A549 (cell line): ENCODE data around the gene BICRAL. TPM values are rescaled to one million over a fixed set of nuclear protein-coding genes. Genes with fewer than 3 reads are reported as not detected.

ENCODE experiments used
- ATAC-seq, 2 experiments: fragments of 200-7000 bp in 1 of 2; fragments of >200 bp in 1 of 2; cut with Nextera tagmentation in 1 of 2; cut with Tn5 transposase in 1 of 2; 3 replicates each; pipeline versions ENCODE4 v1.8.0 to v1.9.1; 2018 to 2020; ENCODE audit warnings: mild to moderate bottlenecking in 1 of 2, moderate library complexity in 1 of 2
- CTCF ChIA-PET: fragments of 300-600 bp; sonication (Branson Sonifier 250); formaldehyde crosslinking; extraction: SDS; loops from one replicate; lab custom pipeline; 2021; ENCODE audit warnings: antibody characterized with exemption, inconsistent platforms; lab: Yijun Ruan, JAX
- POLR2A ChIA-PET: fragments of 350-600 bp; formaldehyde crosslinking; extraction: SDS; loops from one replicate; lab custom pipeline; 2021; ENCODE audit warnings: antibody characterized with exemption, inconsistent platforms; lab: Yijun Ruan, JAX
- DNase-seq, 2 experiments: peaks; one replicate each; pipeline versions ENCODE4 v3.0.0 to v3.0.0-alpha.2; 2011 to 2016; ENCODE audit warnings: low read depth in 1 of 2, low spot score in 1 of 2
- FAIRE-seq: peaks from 2 replicates; lab custom pipeline; 2011; peaks lifted over from hg19 to GRCh38; lab: Jason Lieb, UNC
- H3K27ac ChIP-seq, 2 experiments: fragments of >200 bp; sonication (Bioruptor Twin); formaldehyde crosslinking; 3 replicates each; pipeline ENCODE4 v1.5.1; 2016 to 2017
- H3K4me1 ChIP-seq: fragments of >200 bp; sonication (Bioruptor Twin); formaldehyde crosslinking; 3 replicates; pipeline ENCODE4 v1.6.1; 2016
- H3K4me2 ChIP-seq: fragments of >200 bp; sonication (Bioruptor Twin); formaldehyde crosslinking; 3 replicates; pipeline ENCODE4 v1.6.1; 2016
- H3K4me3 ChIP-seq: fragments of >200 bp; sonication (Bioruptor Twin); formaldehyde crosslinking; 3 replicates; pipeline ENCODE4 v1.5.1; 2016
- H3K9me3 ChIP-seq: fragments of >200 bp; sonication (Bioruptor Twin); formaldehyde crosslinking; 3 replicates; pipeline ENCODE4 v1.6.1; 2016
- CBX2 ChIP-seq: fragments of 200-600 bp; sonication (generic); IDR thresholded peaks from 2 replicates; pipeline ENCODE4 v1.6.1; 2016; ENCODE audit warnings: low read depth, mild to moderate bottlenecking, borderline replicate concordance
- CEBPB ChIP-seq, 2 experiments: fragments of >200 bp in 1 of 2; sonication (Bioruptor Twin) in 1 of 2; formaldehyde crosslinking in 1 of 2; IDR thresholded peaks; 2 replicates each; pipeline ENCODE4 v1.6.1; 2012 to 2016
- CHD2 ChIP-seq: fragments of 150-350 bp; IDR thresholded peaks from 2 replicates; pipeline ENCODE4 v1.6.1; 2014; ENCODE audit warnings: low read length; ENCODE audit not compliant: partially characterized antibody
- CHD4 ChIP-seq: fragments of 200-600 bp; sonication (generic); IDR thresholded peaks from 2 replicates; pipeline ENCODE4 v1.6.1; 2016; ENCODE audit warnings: antibody characterized with exemption, mild to moderate bottlenecking, borderline replicate concordance
- EHF ChIP-seq: fragments of 250-450 bp; sonication (Bioruptor Pico); IDR thresholded peaks from 2 replicates; pipeline ENCODE4 v1.5.0; 2020; ENCODE audit warnings: mild to moderate bottlenecking
- EHMT2 ChIP-seq: fragments of 200-600 bp; sonication (generic); IDR thresholded peaks from 2 replicates; pipeline ENCODE4 v1.6.1; 2016; ENCODE audit warnings: antibody characterized with exemption, low read depth, mild to moderate bottlenecking, moderate library complexity
- ESRRA ChIP-seq: fragments of 150-350 bp; IDR thresholded peaks from 2 replicates; pipeline ENCODE4 v1.6.1; 2014; ENCODE audit warnings: mild to moderate bottlenecking, low read length, borderline replicate concordance
- FOXS1 ChIP-seq: fragments of 250-450 bp; sonication (Bioruptor Pico); IDR thresholded peaks from 2 replicates; pipeline ENCODE4 v1.5.0; 2020; ENCODE audit warnings: mild to moderate bottlenecking, moderate library complexity
- HDAC2 ChIP-seq: fragments of 200-600 bp; sonication (generic); IDR thresholded peaks from 2 replicates; pipeline ENCODE4 v1.6.1; 2016
- HOXA7 ChIP-seq: fragments of 250-450 bp; sonication (Bioruptor Pico); IDR thresholded peaks from 2 replicates; pipeline ENCODE4 v1.5.0; 2020; ENCODE audit warnings: mild to moderate bottlenecking, moderate library complexity
- HOXB5 ChIP-seq: fragments of 250-450 bp; sonication (Bioruptor Pico); IDR thresholded peaks from 2 replicates; pipeline ENCODE4 v1.5.0; 2020; ENCODE audit warnings: mild to moderate bottlenecking, moderate library complexity
- MYC ChIP-seq: IDR thresholded peaks from 2 replicates; pipeline ENCODE4 v1.6.1; 2012; ENCODE audit warnings: mild to moderate bottlenecking, inconsistent platforms, low read length, improper control_type of control experiment, borderline replicate concordance
- NR3C1 ChIP-seq: fragments of >200 bp; sonication (Bioruptor Twin); formaldehyde crosslinking; IDR thresholded peaks from 3 replicates; pipeline ENCODE4 v1.6.1; 2017
- RAD21 ChIP-seq, 2 experiments: fragments of >200 bp in 1 of 2; sonication (Bioruptor Twin) in 1 of 2; formaldehyde crosslinking in 1 of 2; IDR thresholded peaks in 1 of 2; conservative IDR thresholded peaks in 1 of 2; 2 replicates in 1 of 2; 3 replicates in 1 of 2; pipeline ENCODE4 v1.6.1; 2012 to 2018; ENCODE audit warnings: inconsistent platforms in 1 of 2
- RARB ChIP-seq: fragments of 250-450 bp; sonication (Bioruptor Pico); IDR thresholded peaks from 2 replicates; pipeline ENCODE4 v1.8.0; 2021; ENCODE audit warnings: mild to moderate bottlenecking, moderate library complexity
- RCOR1 ChIP-seq: fragments of 150-350 bp; IDR thresholded peaks from 2 replicates; pipeline ENCODE4 v1.6.1; 2014; ENCODE audit warnings: antibody characterized with exemption, low read length, low read depth
- RFX5 ChIP-seq: fragments of 450-650 bp; IDR thresholded peaks from 2 replicates; pipeline ENCODE4 v1.7.1; 2014; ENCODE audit warnings: antibody characterized with exemption, mild to moderate bottlenecking, moderate library complexity
- WGBS: methylation state at CpG from one replicate; pipeline ENCODE4 v1.1.6; 2017; ENCODE audit errors: missing lambda C conversion rate; 5-methylcytosine and 5-hydroxymethylcytosine counted together
- polyA plus RNA-seq, 4 experiments: library from polyadenylated mRNA; depleted of rRNA in 3 of 4; stranded (reverse); fragments of >200 nt; fragmentation: RNase III in 1 of 4; extraction: RNeasy Plus Mini Kit Qiagen cat#74134 plus additional on column Dnase treatment in 1 of 4; gene quantifications; 2 replicates in 3 of 4; 3 replicates in 1 of 4; pipeline ENCODE4 v1.2.3, GENCODE V29; 2011 to 2017
- TF ChIP-seq, protein P1 (sequence below): IDR thresholded peaks from 2 replicates; pipeline ENCODE4 v1.6.1; 2012
- TF ChIP-seq, protein P2 (sequence below): fragments of 200-600 bp; sonication (generic); IDR thresholded peaks from 2 replicates; pipeline ENCODE4 v1.6.1; 2016; ENCODE audit warnings: antibody characterized with exemption, mild to moderate bottlenecking, moderate library complexity
- TF ChIP-seq, protein P3 (sequence below): fragments of 450-650 bp; IDR thresholded peaks from 2 replicates; pipeline ENCODE4 v1.6.1; 2014; ENCODE audit warnings: antibody characterized with exemption

The BICRAL gene
- polyA plus RNA-seq, 2 of the 4 experiments (the other 2 are of a cell fraction) = 3.3 to 8.6 TPM

DNA sequence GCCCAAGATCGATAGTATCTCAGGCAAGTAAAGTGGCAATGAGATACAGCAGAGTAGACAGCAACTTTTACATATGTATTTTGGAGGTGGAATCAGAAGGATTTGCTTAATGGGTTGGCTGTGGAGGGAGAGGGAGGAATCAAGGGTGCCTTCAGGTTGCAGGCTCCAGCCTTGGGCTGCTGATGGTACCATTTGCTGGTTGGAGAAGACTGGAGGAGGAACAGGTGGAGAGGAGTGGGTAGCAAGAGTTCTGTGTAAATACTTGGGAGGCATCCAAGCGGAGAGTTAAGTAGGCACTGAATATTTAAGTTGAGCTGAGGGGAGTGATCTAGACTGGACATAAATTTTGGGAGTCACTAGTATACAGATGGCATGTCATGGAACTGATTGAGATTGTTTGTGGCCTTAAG, 5.2 kb downstream of the BICRAL start:
- H3K4me1 ChIP-seq = 0 out of 3 replicates have a peak, but pooled peaks cover 7% of the 10 kb centered on the region
- no peak overlapping the region for H3K4me2 ChIP-seq
- TF ChIP-seq CHD4 (no peak), RAD21 (conservative IDR thresholded peaks at IDR 0.05 in 1 of 2, IDR thresholded peaks at IDR 0.05 in 1 of 2) (no peak), MYC (no peak), RFX5 (no peak), CHD2 (no peak), HOXB5 (CRISPR knock-in tag) (no peak), EHMT2 (no peak), EHF (CRISPR knock-in tag) (no peak), ESRRA (no peak)
- TF ChIP-seq, protein P1, sequence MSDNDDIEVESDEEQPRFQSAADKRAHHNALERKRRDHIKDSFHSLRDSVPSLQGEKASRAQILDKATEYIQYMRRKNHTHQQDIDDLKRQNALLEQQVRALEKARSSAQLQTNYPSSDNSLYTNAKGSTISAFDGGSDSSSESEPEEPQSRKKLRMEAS = no peak
- TF ChIP-seq, protein P2, sequence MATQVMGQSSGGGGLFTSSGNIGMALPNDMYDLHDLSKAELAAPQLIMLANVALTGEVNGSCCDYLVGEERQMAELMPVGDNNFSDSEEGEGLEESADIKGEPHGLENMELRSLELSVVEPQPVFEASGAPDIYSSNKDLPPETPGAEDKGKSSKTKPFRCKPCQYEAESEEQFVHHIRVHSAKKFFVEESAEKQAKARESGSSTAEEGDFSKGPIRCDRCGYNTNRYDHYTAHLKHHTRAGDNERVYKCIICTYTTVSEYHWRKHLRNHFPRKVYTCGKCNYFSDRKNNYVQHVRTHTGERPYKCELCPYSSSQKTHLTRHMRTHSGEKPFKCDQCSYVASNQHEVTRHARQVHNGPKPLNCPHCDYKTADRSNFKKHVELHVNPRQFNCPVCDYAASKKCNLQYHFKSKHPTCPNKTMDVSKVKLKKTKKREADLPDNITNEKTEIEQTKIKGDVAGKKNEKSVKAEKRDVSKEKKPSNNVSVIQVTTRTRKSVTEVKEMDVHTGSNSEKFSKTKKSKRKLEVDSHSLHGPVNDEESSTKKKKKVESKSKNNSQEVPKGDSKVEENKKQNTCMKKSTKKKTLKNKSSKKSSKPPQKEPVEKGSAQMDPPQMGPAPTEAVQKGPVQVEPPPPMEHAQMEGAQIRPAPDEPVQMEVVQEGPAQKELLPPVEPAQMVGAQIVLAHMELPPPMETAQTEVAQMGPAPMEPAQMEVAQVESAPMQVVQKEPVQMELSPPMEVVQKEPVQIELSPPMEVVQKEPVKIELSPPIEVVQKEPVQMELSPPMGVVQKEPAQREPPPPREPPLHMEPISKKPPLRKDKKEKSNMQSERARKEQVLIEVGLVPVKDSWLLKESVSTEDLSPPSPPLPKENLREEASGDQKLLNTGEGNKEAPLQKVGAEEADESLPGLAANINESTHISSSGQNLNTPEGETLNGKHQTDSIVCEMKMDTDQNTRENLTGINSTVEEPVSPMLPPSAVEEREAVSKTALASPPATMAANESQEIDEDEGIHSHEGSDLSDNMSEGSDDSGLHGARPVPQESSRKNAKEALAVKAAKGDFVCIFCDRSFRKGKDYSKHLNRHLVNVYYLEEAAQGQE = no peak
- ChIA-PET POLR2A (interaction anchor here (0.6 to 1.1 kb wide), 2 partner anchors 34 to 45 kb away, joined by 3 read pairs; no protein-coding TSS in a partner anchor), CTCF (no interaction called here)
- DNase-seq (no peak), FAIRE-seq (no peak), ATAC-seq (no peak)
- no peak overlapping the region for H3K4me3 ChIP-seq
- no peak overlapping the region for H3K27ac ChIP-seq
- WGBS = 84% methylated on average over 2 of the region's 2 CpGs
- no peaks in the 10 kb centered on the region for H3K9me3 ChIP-seq

GRCh38 chr6:42788671-42789070, 6.8 kb downstream of the BICRAL start:
- H3K9me3 ChIP-seq = no peaks in the 10 kb centered on the region
- no peak for ATAC-seq
- TF ChIP-seq FOXS1 (CRISPR knock-in tag) (no peak), HDAC2 (no peak)
- ChIA-PET CTCF (no interaction called here), POLR2A (interaction anchor here (0.9 to 1.0 kb wide), 2 partner anchors 42 to 43 kb away, joined by 4 to 6 read pairs; partner anchors contain the start of gene TBCC)
- no peak for FAIRE-seq
- no peak overlapping the region for H3K27ac ChIP-seq
- no peak for DNase-seq
- WGBS = 92% methylated on average over 4 of the region's 4 CpGs
- no peak overlapping the region for H3K4me3 ChIP-seq
- H3K4me2 ChIP-seq = no peak overlapping the region
- H3K4me1 ChIP-seq = 0 out of 3 replicates have a peak, but pooled peaks cover 7% of the 10 kb centered on the region

GRCh38 chr6:42790549-42791181, 8.8 kb downstream of the BICRAL start:
- peak in 1 of 2 experiments; percentile 40; a peak in 2 of 6 replicates for ATAC-seq
- 91% methylated on average over 5 of the region's 5 CpGs for WGBS
- 0 out of 3 replicates have a peak, but pooled peaks cover 7% of the 10 kb centered on the region for H3K4me1 ChIP-seq
- DNase-seq = no peak
- H3K4me2 ChIP-seq = no peak overlapping the region
- TF ChIP-seq NR3C1 (no peak), CEBPB (IDR thresholded peaks at IDR 0.05) (no peak), CBX2 (no peak), HOXA7 (CRISPR knock-in tag) (no peak), RARB (no peak), RCOR1 (no peak)
- TF ChIP-seq, protein P3, sequence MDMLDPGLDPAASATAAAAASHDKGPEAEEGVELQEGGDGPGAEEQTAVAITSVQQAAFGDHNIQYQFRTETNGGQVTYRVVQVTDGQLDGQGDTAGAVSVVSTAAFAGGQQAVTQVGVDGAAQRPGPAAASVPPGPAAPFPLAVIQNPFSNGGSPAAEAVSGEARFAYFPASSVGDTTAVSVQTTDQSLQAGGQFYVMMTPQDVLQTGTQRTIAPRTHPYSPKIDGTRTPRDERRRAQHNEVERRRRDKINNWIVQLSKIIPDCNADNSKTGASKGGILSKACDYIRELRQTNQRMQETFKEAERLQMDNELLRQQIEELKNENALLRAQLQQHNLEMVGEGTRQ = no peak
- H3K4me3 ChIP-seq = no peak overlapping the region
- no peak overlapping the region for H3K27ac ChIP-seq
- ChIA-PET POLR2A (interaction anchor here (1.0 to 1.1 kb wide), 2 partner anchors 8 to 44 kb away, joined by 4 to 5 read pairs; partner anchors contain the start of genes BICRAL and TBCC), CTCF (no interaction called here)
- FAIRE-seq = no peak
- no peaks in the 10 kb centered on the region for H3K9me3 ChIP-seq
